Anterior cingulate cortex (tissue), 58 donors: Measurements from ENCODE around the gene ZBTB47.

Source experiments
- DNase-seq, 58 donors: peaks; one replicate each; lab custom pipeline; 2025; lab: John Stamatoyannopoulos, UW

ZBTB47 gene

GRCh38 chr3:42682301-42683070, 29.0 kb downstream of the ZBTB47 start:
- no peak for DNase-seq

DNA sequence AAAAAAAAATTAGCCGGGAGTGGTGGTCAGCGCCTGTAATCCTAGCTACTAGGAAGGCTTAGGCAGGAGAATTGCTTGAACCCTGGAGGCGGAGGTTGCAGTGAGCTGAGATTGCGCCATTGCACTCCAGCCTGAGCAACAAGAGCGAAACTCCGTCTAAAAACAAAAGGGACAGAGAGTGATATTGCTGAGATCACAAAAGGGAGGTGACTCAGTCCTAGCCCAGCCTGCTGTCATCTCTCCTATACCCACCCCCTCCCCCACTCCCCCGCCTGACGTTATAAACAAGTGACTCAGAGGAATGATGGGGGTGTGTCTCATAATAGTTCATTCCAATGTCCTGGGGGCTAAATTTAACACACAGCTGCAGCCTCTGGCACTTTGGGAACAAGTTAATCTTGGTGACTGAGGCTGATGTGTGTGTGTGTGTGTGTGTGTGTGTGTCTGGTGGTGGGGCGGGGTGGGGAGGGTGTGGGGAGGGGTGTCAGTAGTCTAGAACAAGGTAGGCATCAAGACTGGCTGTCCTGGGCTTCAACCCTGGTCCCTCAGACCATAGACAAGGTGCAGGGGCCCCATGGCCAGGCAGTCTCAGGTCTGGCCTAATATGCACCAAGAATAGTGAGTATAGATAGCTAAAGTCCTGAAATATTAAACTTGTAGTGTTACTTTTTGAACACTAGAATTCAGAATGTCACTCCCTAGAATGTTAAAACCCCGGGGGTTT, 30.5 kb downstream of the ZBTB47 start:
- DNase-seq, result peak in 40 of 58 donors; percentile 19 to 84 (median 54)

DNA sequence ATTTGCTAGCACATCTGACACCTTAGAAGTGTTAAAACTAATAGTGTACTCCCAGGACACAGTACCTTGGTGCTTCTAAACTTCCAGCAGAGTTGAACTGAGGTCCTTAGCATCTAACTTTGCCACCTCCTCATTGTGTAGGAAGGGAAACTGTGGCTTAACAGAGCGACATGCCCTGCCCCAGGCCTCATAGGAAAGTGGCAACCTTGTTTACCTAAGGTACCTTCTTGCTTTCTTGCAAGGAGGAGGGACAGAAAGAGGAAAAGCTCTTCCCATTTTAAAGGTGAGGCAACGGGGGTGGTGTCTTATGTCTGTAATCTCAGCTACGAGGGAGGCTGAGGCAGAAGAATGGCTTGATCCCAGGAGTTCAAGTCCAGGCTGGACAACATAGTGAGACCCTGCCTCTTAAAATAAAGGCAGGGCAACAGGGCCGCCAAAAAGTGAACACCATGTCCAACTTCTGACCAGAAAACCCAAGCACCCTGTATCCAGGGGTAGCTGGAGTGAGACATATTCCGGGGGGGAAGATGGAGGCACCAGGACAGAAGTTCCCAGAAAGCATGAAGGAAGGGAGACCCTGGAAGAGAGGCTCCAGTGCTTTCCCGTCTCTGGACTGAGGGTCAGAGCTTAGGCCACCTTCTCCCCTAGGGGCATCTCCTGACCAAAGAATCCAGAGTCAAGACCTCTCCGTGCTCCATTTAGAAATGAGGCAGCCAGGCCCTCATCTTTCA, 31.3 kb downstream of the ZBTB47 start:
- no peak for DNase-seq

DNA sequence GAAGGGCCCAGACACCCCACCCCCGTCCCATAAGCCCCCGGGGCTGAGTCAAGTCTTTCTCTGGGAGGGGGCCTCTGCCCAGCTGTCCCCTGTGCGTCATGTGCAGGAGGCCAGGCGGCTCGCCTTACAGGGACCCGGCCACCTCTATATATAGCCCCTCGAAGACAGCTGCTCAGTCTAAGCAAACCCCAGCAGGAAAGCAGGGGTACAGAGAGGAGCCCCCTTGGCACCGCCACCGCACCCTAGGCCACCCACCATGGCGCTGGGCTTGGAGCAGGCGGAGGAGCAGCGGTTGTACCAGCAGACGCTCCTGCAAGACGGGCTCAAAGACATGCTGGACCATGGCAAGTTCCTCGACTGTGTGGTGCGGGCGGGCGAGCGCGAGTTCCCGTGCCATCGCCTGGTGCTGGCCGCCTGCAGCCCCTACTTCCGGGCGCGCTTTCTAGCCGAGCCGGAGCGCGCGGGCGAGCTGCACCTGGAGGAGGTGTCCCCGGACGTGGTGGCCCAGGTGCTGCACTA, 31.9 kb downstream of the ZBTB47 start, which contains the start of gene KLHL40:
Gene KLHL40 (plus strand): TSS at position 175 of the 519 bp plus-strand sequence. CDS start 82 bp downstream, at position 257.
- no peak for DNase-seq

GRCh38 chr3:42685891-42686820, 32.7 kb downstream of the ZBTB47 start:
- no peak for DNase-seq

DNA sequence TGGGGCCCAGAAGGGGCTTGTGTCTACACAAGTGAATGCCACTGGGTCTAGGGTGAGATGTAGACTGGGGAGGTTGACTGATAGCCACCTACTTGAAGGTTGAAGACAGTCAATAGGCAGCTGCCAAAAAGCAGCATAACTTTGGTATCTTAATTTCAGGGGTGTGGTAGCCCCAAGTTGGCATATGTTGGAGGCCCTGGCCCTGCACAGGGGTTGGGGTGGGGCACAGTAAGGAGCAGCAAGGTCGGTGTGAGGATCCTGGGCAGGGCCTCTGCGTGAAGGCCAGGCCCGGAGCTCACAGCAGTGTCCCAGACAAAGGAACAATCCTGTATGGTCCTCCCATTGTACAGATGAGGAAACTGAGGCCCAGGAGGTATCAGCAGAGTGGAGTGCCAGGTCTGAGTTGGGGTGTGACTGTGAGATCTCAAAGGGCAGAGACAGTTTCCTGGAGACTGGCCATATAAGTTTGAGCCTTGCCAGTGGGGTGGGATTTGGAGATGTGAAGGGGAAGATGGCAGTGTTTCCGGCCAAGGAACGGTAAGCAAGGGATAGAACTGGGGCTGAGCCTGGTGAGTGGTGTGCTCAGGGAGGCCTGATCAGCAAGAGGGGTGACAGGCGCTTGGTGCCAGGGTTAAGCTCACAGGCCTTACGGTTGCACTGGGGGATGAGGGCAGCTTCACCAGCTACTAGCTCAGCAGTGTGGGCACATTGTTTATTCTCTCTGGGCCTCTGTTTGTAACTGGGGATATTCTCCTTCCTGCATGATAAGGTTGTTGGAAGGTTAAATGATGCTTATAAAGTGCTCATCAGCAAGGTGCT, 33.5 kb downstream of the ZBTB47 start:
- no peak for DNase-seq

- DNase-seq, result no peak
Observed at GRCh38 chr3:42688016-42688415, 34.5 kb downstream of the ZBTB47 start.

GRCh38 chr3:42688487-42689420, 35.3 kb downstream of the ZBTB47 start:
- no peak for DNase-seq

DNA sequence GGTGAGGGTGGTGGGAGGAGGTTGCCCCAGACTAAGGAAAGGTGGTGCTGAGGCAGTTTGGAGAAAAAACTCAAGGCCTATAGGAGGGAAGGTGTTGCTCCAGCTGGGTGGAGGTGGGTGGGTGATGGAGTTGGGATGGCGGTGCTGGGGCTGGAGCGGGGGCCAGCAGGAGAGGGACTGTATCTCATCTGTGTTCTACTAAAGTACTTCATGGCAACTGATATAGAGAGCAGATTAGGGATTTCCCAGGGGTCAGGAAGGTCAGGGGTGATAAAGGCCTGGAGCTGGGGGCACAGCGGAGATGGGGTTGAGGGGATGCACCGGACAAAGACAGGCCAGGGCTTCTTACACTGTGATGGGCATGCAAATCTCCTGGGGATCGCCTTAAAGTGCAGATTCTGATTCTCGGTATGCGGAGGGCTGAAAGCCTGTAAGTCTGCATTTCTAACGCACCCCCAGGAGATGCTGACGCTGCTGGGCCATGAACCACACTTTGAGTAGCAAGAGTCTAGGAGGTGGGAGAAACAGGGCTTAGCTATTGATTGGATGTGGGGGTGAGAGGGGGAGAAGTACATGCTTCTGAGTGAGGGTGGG, 36.0 kb downstream of the ZBTB47 start:
- no peak for DNase-seq

DNA sequence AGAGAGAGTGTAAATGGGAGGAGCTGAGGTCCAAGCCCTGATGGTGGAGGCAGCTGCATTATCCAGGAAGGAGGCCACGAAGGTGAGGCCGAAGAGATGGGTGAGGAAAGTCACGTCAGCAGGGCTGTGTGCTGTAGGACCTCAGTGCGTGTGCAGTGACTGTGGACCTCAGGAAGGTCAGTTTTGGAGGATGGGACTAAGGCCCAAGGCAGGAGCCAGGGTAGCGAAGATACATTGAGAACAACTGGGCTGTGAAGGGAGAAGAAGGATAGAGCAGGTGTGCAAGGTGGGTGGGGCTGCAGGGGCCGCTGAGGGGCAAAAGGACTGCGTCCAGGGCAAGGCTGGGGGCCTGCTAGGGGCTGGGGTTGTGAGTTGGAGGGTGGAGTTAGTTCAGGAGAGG, 36.7 kb downstream of the ZBTB47 start:
- DNase-seq, result no peak

DNA sequence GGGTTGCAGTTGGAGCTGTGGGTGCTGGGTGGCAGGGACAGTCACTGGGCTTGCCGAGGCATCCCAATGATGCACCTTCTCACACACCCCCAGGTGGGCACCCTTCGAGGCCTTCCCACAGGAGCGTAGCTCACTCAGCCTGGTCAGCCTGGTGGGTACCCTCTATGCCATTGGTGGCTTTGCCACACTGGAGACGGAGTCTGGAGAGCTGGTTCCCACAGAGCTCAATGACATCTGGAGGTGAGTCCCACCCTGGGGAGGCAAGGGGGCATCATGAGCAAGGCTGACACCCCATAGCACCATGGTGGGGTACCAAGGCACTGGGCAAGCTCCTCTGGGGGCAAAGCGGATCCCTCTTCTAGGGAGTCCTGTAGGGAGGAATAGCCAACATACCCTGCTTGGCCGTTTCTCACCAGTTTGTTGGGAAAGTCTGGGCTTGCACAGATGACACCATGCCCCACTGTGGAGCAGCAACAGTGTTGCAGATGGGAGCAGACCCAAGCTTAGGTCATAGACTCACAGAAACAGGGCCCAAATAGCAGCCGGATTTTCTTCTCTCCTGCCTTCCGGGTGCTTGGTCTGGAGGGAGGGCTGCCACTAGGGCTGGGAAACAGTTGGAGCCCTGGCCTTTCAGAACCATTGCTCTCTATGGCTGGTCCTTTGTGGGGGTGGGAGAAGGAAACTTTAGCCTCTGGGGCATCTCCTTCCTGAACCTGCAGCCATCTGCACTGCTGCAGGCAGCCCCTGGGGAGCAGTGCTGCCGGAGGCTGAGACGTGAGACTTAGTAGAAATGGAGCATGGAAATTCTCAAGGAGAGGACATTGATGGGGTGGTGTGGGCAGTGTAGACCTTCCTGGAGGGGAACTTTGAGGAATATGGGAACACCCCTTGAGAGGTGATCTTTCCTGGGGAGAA, 37.5 kb downstream of the ZBTB47 start:
- DNase-seq, result peak in 1 of 58 donors; percentile 43

GRCh38 chr3:42691816-42692666, 38.5 kb downstream of the ZBTB47 start:
- no peak for DNase-seq

- no peak for DNase-seq
Observed at GRCh38 chr3:42692667-42693529, 39.4 kb downstream of the ZBTB47 start.

GRCh38 chr3:42693530-42693930, 40.0 kb downstream of the ZBTB47 start:
- DNase-seq, result no peak
